ENCODE data around the gene FCER1G.

Gene FCER1G

DNA sequence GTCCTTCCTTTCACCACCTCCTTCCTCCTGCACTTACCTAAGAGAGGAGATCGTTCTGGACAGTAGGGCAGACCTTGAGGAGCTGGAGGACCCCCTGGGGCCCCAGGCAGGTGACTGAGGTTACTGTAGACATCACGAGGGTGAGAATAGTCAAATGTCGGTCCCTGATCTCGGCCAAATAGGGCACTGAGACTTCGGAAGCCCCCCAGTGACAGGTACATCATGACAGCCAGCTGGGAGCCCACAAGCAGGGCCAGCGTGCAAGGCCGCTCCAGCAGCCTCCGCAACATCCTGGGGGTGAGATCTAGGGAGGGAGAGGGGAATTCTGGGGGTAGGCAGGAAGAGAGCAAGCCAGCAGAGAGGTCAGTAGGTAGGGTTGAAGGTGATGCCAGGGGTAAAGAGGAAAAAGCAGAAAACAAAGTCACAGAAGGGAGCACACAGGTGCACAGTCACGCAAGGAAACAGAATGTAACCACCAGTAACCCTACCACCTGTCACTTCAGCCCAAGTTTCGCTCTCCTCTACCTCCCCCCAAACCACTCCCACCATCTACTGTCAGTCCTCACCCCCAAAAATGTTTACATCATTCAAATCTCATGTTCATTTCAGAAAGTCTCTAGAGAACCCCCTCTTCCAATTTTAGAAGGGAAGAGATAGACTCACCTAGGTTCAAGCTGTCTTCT lies 39.2 kb upstream of the FCER1G start:
- Mint-ChIP-seq H3K36me3 (ENCODE audit: low read depth) (peaks cover 43% of the 10 kb centered on the region), H3K9me3 (no peaks in the 10 kb centered on the region), H3K27me3 (ENCODE audit: low read depth) (no peaks in the 10 kb centered on the region), H3K4me3 (peak overlapping the region; percentile 98 to 100 (median 100)), H3K4me1 (peaks cover 44% of the 10 kb centered on the region), H3K27ac (peak overlapping the region in 1 of 3 experiments; percentile 99)
- TF ChIP-seq, protein P1, sequence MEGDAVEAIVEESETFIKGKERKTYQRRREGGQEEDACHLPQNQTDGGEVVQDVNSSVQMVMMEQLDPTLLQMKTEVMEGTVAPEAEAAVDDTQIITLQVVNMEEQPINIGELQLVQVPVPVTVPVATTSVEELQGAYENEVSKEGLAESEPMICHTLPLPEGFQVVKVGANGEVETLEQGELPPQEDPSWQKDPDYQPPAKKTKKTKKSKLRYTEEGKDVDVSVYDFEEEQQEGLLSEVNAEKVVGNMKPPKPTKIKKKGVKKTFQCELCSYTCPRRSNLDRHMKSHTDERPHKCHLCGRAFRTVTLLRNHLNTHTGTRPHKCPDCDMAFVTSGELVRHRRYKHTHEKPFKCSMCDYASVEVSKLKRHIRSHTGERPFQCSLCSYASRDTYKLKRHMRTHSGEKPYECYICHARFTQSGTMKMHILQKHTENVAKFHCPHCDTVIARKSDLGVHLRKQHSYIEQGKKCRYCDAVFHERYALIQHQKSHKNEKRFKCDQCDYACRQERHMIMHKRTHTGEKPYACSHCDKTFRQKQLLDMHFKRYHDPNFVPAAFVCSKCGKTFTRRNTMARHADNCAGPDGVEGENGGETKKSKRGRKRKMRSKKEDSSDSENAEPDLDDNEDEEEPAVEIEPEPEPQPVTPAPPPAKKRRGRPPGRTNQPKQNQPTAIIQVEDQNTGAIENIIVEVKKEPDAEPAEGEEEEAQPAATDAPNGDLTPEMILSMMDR (IDR thresholded peaks at IDR 0.05; ENCODE audit: unreplicated experiment in 3 of 3): no peak

DNA sequence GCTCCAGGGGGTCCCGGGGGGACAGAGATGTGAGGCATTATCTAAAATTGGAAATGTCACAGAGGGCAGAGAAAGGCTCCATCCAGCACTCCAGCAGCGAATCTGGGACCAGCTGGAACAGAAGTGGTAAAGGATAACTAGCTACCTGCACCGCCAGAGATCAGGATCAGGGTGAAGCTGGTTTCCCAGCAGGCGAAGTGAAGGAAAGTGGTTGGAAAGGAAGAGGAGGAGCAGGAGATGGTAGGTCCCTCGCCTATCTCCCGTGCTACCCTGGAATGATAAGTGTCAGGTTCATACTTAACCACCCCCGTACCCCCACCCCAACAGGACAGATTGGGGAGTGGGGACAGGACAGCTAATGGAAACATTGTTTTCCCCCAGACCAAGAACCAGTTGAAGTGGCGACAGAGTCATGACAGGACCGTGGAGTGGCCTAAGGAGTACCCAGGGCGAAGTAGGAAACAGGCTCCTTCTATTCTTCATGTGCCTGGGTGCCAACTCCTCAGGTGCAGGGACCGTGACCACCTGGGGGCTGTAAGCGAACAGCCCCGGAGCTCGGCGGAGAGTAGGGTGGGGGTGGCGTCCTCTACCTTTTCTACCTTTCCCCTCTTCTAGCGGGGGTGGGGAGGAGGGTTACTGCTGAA lies 38.5 kb upstream of the FCER1G start:
- Mint-ChIP-seq H3K9me3 (no peaks in the 10 kb centered on the region), H3K4me1 (peaks cover 44% of the 10 kb centered on the region), H3K27ac (peak overlapping the region; percentile 81 to 99 (median 96)), H3K27me3 (ENCODE audit: low read depth) (no peaks in the 10 kb centered on the region), H3K4me3 (peak overlapping the region; percentile 98 to 100 (median 100)), H3K36me3 (ENCODE audit: low read depth) (peaks cover 37% of the 10 kb centered on the region)
- TF ChIP-seq, protein P1 (IDR thresholded peaks at IDR 0.05; ENCODE audit: unreplicated experiment in 3 of 3): no peak

- H3K4me1 Mint-ChIP-seq: peaks cover 44% of the 10 kb centered on the region
- peaks cover 31% of the 10 kb centered on the region for H3K36me3 Mint-ChIP-seq (ENCODE audit: low read depth)
- H3K27me3 Mint-ChIP-seq (ENCODE audit: low read depth): no peaks in the 10 kb centered on the region
- H3K27ac Mint-ChIP-seq: peak within 1 kb of the TSS; percentile 81 to 99 (median 96)
- H3K4me3 Mint-ChIP-seq: peak within 1 kb of the TSS; percentile 98 to 100 (median 100)
- TF ChIP-seq, protein P1 (IDR thresholded peaks at IDR 0.05; ENCODE audit: unreplicated experiment in 3 of 3): no peak
- H3K9me3 Mint-ChIP-seq: no peaks in the 10 kb centered on the region
These were observed 37.8 kb upstream of the FCER1G start, which contains the start of gene B4GALT3 for GRCh38 chr1:161177112-161177935. TSS of gene B4GALT3 (minus strand) at chr1:161177507. CDS start at chr1:161176060, 1,447 bp downstream.

DNA sequence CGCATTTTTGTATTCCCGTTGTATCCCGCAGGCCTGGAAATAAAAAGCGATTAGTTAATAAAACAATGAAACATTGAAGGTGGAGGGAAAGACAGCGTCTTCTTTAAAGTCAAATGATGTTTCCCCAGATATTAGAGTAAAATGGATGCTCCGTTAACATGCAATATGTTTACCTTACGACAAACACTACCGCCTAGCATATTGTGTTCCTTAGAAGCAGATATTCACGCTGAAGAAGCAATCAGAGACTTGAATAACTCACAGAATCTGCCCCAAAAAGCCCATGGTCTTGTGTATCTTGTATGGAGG lies 37.2 kb upstream of the FCER1G start:
- H3K27me3 Mint-ChIP-seq (ENCODE audit: low read depth): no peaks in the 10 kb centered on the region
- no peaks in the 10 kb centered on the region for H3K9me3 Mint-ChIP-seq
- H3K27ac Mint-ChIP-seq: peak overlapping the region; percentile 81 to 99 (median 96)
- H3K36me3 Mint-ChIP-seq (ENCODE audit: low read depth): peaks cover 26% of the 10 kb centered on the region
- peaks cover 40% of the 10 kb centered on the region for H3K4me1 Mint-ChIP-seq
- H3K4me3 Mint-ChIP-seq: peak overlapping the region; percentile 98 to 100 (median 100)
- TF ChIP-seq, protein P1 (IDR thresholded peaks at IDR 0.05; ENCODE audit: unreplicated experiment in 3 of 3): no peak

GRCh38 chr1:161179698-161180097 lies 35.4 kb upstream of the FCER1G start:
- no peak overlapping the region for H3K27ac Mint-ChIP-seq
- peaks cover 30% of the 10 kb centered on the region for H3K4me1 Mint-ChIP-seq
- peaks cover 9% of the 10 kb centered on the region for H3K36me3 Mint-ChIP-seq (ENCODE audit: low read depth)
- H3K9me3 Mint-ChIP-seq: no peaks in the 10 kb centered on the region
- no peaks in the 10 kb centered on the region for H3K27me3 Mint-ChIP-seq (ENCODE audit: low read depth)
- H3K4me3 Mint-ChIP-seq: peak overlapping the region; percentile 42 to 78 (median 64)
- TF ChIP-seq, protein P1 (IDR thresholded peaks at IDR 0.05; ENCODE audit: unreplicated experiment in 3 of 3): no peak
